ENCODE data around the gene TWIST1.

TWIST1 gene

DNA sequence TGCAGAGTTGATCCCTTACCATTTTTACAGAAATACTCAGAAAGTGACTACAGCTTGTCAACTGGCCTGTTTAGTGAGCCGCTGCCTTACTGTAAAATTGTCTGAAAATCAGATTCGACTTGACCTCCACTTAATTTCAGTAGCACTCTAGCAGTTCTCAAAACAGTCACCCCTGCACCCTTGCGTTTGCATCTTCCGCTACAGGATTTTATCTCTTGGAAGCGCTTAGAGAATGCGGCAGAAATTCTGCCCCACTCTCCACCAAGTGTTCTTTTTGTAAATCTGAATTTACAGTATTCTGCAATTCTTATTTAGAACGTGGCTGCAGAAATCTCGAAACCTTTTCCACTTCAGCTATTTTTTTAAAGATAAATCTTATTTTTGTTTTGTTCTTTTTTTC is 1.9 kb upstream of the TWIST1 start:
- in situ Hi-C loops (cut with HindIII; ENCODE audit: low sequenced_read_pairs): no loop called here
- DNase-seq (ENCODE audit: low read depth, low spot score): no peak
- H3K4me3 ChIP-seq (ENCODE audit: low read depth, low read length): no peak overlapping the region
- TF ChIP-seq, protein P1, sequence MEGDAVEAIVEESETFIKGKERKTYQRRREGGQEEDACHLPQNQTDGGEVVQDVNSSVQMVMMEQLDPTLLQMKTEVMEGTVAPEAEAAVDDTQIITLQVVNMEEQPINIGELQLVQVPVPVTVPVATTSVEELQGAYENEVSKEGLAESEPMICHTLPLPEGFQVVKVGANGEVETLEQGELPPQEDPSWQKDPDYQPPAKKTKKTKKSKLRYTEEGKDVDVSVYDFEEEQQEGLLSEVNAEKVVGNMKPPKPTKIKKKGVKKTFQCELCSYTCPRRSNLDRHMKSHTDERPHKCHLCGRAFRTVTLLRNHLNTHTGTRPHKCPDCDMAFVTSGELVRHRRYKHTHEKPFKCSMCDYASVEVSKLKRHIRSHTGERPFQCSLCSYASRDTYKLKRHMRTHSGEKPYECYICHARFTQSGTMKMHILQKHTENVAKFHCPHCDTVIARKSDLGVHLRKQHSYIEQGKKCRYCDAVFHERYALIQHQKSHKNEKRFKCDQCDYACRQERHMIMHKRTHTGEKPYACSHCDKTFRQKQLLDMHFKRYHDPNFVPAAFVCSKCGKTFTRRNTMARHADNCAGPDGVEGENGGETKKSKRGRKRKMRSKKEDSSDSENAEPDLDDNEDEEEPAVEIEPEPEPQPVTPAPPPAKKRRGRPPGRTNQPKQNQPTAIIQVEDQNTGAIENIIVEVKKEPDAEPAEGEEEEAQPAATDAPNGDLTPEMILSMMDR (IDR thresholded peaks at IDR 0.05; ENCODE audit: low read depth, low read length): no peak

GRCh38 chr7:19118636-19119371 is 1.4 kb upstream of the TWIST1 start:
- DNase-seq (ENCODE audit: low read depth, low spot score): peak; percentile 42
- H3K4me3 ChIP-seq (ENCODE audit: low read depth, low read length): peak overlapping the region; percentile 98
- TF ChIP-seq, protein P1 (IDR thresholded peaks at IDR 0.05; ENCODE audit: low read depth, low read length): no peak
- in situ Hi-C loops (cut with HindIII; ENCODE audit: low sequenced_read_pairs): no loop called here

DNA sequence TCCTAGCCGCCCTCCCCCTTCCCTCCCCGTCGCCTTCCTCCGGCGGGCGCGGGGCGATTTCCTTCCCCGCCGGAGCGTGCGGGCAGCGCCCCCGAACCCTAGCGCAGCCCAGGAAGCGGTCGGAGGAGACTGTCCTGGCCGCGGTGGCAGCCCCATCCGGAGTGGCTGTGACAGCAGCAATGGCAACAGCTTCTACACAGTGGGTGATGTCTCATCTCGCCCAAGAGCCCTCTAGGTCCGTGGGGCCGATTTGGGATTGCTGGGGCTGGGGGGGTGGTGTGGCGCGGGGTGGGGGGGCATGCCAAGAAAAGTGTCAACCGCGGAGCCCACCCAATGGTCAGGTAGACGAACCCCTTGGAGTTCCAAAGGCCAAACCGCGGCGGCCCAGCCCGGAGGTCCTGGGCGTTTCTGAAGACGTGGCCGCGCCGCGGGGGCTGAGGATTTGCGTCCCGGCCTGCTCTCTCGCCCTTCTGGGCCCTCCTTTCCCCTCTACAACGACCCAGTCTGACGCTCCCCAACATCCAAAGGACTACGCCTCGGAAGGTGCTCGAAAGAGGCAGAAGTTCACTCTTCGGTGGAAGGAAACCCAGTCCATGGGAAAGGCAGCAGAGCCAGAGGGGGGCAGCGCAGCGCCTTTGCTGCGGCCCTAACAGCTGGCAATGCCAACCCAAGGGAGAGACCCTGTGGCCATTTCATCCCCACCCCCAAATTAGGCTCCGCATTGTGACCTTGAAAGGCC is 603 bp upstream of the TWIST1 start:
- TF ChIP-seq, protein P1 (IDR thresholded peaks at IDR 0.05; ENCODE audit: low read depth, low read length): peak; percentile 32
- peak; percentile 53 for DNase-seq (ENCODE audit: low read depth, low spot score)
- H3K4me3 ChIP-seq (ENCODE audit: low read depth, low read length): peak overlapping the region; percentile 98
- in situ Hi-C loops (cut with HindIII; ENCODE audit: low sequenced_read_pairs): no loop called here

DNA sequence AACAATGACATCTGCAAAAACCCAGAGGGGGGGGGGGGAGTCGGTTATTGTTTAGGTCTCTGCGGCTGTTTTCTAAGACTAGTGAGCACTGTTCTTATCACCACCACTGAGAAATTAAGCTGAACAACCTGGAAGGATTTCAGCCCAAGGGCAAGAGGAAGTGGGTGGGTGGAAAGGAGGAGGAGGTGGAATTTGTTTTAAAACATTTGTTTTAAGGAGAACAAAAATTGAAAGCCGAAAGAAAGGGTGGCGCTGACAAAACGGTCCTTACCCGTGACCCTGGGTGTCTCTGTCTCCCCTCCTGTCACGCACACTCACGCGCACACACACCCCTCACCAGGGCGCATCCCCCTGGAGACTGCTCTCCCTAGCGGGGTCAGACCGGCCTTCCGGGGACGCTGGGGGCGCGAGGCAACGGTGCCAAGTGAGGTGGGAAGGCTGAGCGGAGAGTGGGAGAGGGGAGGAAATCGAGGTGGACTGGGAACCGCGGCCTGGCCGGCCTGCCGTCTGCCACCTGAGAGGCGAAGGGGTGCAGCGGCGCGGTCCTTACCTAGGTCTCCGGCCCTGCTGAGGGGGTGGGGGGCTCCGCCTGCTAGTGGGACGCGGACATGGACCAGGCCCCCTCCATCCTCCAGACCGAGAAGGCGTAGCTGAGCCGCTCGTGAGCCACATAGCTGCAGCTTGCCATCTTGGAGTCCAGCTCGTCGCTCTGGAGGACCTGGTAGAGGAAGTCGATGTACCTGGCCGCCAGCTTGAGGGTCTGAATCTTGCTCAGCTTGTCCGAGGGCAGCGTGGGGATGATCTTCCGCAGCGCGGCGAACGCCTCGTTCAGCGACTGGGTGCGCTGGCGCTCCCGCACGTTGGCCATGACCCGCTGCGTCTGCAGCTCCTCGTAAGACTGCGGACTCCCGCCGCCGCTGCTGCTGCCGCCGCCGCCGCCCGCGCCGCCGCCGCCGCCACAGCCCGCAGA is 1.0 kb downstream of the TWIST1 start:
- peak overlapping the region; percentile 98 for H3K4me3 ChIP-seq (ENCODE audit: low read depth, low read length)
- DNase-seq (ENCODE audit: low read depth, low spot score): peak; percentile 60
- TF ChIP-seq, protein P1 (IDR thresholded peaks at IDR 0.05; ENCODE audit: low read depth, low read length): no peak
- in situ Hi-C loops (cut with HindIII; ENCODE audit: low sequenced_read_pairs): no loop called here

DNA sequence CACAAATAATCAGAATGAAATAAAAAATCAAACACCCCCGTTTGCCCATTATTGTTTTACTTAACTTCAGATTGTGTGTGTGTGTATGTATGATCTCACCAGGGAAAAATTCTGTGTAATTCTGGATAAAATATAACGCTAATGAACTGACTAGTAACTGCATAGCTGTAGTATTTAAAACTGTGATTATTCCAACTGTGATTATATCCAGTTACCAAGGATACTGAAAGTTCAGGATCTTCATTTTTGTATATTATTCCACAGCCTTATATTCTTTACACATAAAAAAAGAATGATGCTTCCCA is 2.9 kb downstream of the TWIST1 start:
- TF ChIP-seq, protein P1 (IDR thresholded peaks at IDR 0.05; ENCODE audit: low read depth, low read length): no peak
- DNase-seq (ENCODE audit: low read depth, low spot score): no peak
- in situ Hi-C loops (cut with HindIII; ENCODE audit: low sequenced_read_pairs): no loop called here
- H3K4me3 ChIP-seq (ENCODE audit: low read depth, low read length): peak overlapping the region; percentile 98

DNA sequence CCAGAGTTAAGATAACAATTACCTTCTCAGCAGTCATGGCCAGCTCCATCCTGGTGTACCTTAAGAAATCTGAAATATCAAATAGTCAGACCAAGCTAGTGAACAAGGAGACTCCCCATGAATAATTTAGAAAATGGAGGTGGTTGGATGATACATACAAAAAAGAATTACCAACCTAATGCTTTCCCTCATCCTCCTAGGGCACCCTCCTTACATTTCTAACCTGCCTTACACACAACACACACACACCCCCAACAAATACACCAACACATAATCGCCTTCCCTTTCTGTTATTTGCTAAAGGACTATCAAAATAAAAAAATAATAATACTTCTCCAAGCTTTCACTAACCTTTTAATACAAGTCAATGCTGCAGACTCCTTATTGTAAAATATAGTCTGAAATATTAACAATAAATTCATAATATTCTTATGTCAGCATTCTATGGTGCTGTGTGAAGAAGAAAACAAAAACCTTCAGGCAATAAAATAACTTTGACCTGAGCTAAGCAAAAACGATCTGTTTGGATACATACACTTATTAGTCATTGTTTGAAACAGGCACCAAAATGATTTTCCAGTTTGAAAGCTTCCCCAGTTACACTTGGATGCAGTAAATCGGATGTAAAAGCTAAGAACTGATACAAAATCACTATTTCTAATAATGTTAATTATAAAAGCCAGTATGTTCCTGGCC is 3.4 kb downstream of the TWIST1 start:
- peak overlapping the region; percentile 98 for H3K4me3 ChIP-seq (ENCODE audit: low read depth, low read length)
- TF ChIP-seq, protein P1 (IDR thresholded peaks at IDR 0.05; ENCODE audit: low read depth, low read length): no peak
- in situ Hi-C loops (cut with HindIII; ENCODE audit: low sequenced_read_pairs): no loop called here
- DNase-seq (ENCODE audit: low read depth, low spot score): peak; percentile 72
